NK-92 (cell line): ENCODE data around the gene AFAP1.

Source experiments
- DNase-seq: peaks from one replicate; lab custom pipeline; 2025; ENCODE audit not compliant: unreplicated experiment; lab: John Stamatoyannopoulos, UW

AFAP1 gene

DNA sequence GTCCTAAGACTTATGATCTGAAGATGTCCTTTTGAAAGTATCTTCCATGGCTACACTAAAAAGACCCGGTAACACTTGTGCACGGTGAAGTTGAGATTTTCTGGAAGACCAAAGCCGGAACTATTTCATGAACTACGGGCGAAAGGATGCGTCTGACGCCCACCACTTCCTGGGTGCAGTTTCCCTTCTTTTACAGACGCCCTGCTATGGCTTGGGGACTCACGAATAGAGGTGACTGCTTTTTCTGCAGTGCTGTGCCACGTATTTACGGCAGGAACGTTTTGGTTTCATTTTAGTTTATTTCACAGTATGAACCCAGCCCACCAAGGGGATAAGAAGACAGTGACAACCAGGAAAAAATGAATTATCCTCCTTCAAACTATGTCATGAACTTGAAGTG is 180.4 kb downstream of the AFAP1 start:
- no peak for DNase-seq

DNA sequence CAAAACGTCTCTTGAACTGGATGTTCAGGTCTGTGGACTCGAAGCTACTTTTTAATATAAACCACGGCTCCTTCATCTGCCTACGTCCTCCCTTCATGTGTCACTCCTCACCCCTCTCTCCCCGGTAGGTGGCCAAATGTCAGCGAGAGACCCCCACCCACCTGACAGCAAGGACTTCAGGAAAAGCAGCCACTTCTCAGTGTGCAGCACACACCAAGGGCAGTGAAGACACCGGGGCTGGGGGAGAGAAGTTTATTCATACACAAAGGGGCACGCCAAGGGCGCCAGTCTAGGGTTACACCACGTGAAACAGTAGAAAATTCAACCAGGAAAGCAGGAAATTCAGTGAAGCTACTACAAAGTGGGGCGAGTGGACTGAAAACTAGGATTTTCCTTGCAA is 181.2 kb downstream of the AFAP1 start:
- DNase-seq, result no peak

DNA sequence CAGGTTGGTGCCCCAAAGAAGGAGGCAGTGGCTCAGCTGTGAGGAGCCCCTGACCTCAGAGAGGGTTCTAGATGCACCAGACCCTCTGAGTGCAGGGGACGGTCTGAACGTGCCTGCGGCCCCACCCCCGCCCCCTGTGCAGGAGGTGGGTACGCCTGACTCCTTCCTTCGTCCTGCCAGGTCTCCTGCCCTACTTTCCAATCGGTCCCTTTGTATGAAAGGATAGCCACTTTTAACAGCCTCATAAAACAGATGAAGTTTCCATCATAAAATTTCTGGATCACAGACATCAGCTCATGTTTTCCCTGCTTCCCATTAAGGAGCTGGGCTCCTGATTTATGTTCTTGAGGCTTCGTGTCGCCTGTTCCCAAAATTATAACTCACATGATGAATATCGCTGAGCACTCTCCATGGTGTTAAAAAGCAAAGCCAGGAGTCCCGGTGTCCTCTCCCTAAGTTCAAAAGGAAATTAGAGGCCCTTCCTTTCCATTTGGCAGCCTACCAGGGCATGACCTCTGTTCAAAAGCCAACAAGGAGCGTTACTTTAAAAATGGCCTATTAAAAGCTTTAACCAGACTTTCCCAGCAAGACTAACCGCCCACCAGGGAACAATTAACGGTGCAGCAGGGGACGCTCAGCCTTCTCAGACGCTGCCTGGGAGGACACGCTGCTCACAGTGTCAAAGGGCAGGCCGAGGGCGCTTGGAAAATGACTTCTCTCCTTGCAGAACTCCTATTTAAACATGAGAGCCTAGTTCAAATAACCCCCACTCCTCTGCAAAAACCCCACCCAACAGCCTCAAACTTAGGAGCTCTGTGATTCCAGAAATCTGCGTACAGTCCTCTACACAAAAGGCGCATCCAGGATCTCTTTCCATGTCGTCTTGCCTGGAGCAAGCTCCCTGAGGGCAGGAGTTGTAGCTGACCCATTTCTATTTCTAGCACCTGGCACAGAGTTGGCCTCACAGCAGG is 181.9 kb downstream of the AFAP1 start:
- no peak for DNase-seq

DNA sequence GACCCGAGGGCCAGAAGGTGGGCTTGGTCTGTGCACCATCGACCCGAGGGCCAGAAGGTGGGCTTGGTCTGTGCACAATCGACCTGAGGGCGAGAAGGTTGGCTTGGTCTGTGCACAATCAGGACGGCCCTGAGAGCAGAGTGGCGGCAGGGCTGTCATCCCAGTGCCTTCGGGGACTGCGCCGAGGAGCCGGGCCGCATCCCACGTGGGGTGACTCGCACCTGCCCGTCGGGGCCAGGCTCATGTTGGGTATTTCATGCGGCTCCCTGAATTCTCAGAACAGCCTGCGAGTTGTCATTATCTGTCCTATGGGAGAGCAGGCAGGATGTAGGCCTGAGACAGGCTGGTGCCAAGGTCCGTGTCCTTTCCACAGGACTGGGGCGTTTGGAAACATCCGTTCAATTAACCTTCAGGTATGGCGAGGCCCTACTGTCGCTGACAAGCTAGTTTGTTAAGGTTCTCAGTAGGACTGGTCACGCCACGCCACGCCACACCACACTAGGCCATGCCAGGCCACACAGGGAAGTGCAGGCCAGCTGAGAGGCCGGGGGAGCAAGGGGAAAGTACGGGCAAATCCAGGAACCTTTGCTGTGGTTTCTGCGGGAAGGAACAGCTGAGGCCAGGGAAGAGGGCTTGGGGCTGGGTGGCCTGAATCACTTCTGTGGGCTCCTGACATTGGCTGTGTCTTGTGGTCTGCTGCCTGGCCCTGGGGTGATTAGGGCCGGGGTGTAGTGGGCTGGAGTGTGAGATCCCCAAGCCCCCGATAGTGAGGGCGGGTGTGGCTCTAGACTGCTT is 182.9 kb downstream of the AFAP1 start:
- no peak for DNase-seq

DNA sequence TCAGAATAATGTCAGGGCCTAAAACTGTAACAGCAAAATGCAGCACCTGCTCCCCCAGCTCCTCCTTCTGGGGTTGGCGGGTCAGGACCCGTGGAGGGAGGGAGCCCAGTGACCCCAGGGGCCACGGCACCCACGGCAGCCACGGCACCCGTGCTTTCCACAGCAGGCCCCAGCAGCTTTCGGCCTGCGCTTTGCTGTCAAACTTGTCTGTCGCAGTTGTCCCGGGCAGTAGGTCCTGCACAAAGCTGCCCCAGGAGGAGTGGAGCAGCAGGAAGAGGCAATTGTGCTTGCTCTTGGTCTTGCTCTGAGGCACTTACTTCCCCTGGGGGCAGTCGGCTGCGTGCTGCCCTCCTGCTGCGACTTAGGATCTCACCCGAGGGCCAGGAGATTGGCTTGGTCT is 183.6 kb downstream of the AFAP1 start:
- DNase-seq, result no peak

DNA sequence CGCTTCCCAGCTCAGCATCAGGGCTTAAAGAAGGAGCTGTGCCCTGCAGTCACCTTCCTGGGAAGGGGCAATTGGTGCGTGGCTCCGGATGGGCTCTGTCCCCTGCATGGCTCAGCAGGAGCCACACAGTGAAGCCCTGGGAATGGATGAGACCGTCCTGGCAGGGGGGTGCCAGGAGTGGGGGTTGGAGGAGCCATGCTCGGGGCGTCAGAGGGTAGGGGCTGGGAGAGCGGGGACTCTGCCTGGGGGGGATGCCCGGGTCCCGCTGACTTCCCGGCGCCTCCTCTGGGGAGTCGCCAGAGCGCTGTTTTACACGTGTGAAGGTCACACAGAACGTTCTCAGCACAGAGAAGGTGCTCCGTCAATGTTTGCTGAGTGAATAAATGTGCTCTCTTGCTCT is 184.1 kb downstream of the AFAP1 start:
- no peak for DNase-seq

DNA sequence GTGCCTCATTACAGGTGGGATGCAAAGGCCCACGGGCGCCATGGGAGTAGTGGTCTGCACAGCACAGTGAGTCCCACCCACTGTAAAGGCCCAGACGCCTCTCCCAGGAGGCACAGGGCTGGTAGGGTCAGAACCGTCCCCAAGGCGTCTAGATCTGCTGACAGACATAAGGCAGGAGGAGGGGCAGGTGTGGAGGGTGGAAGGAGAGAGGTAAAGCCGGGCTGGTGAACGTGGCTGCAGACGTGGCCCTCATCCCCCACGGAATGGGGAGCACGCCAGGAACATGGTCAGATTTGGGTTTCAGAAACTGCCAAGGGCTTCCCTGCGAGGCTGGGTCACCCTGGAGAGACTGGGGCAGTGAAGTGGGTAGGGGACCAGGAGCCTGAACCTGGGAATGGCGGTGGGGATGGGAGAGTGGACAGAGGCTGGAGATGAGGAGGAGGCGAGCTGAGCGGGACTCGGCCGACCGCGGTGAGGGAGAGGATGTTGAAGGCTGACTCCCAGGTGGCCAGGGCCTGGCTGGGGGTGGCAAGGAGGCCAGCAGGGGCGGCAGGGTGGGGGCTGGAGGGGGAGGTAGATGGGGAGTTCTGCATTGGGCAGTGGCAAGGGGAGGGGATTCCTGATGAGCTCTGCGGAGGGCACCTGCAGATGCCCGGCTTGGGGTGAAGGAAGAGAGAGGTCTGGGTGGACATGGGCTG is 184.9 kb downstream of the AFAP1 start:
- no peak for DNase-seq

DNA sequence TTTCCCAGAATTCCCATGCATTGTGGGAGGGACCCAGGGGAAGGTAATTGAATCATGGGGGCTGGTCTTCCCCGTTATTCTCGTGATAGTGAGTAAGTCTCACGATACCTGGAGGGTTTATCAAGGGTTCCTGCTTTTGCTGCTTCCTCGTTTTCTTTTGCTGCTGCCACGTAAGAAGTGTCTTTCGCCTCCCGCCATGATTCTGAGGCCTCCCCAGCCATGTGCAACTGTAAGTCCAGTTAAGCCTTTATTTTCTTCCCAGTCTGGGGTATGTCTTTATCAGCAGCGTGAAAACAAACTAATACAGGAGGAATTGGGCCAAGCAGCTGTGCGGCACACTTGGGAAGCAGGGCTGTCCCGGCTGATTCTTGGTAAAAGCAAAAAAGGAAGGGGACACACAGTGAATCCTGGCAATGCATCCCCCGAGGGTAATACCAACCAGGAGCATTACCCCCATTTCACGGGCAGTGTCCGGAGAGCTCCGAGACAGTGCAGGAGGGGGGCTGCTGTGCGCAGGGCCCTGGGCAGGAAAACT is 185.7 kb downstream of the AFAP1 start:
- no peak for DNase-seq

DNA sequence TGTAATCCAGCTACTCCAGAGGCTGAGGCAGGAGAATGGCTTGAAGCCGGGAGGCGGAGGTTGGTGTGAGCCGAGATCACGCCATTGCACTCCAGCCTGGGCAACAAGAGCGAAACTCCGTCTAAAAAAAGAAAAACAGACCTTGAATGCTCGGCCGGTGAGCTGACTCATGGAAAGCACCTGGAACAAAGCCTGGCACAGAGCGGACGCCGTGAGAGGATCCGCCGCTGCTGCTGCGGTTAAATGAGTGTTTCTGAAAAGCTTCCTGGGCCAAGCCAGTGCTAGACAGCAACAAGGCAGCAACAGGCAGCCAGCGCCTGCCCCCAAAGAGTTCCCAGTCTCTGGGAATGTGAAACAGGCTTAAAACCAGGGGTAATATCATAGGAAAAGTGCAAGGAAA is 186.4 kb downstream of the AFAP1 start:
- DNase-seq, result no peak

DNA sequence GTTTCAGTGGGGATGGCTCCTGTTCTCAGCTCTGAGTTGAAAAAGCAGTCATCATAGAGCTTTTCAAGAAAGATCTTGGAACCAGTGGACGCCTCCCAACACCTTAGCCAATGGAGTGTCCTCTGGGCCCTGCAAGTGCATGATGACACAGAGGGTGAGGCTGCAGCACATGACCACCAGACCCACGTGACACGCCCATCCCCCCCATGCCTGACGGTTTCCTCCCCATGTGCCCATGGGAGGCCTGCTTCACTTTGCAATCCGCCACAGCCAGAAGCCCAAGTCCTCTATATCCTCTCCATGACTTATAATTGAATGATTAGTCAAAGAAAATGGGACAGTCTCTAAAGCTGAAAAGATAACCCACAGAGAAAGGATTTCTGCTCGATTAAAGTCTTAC is 187.0 kb downstream of the AFAP1 start:
- DNase-seq, result no peak

DNA sequence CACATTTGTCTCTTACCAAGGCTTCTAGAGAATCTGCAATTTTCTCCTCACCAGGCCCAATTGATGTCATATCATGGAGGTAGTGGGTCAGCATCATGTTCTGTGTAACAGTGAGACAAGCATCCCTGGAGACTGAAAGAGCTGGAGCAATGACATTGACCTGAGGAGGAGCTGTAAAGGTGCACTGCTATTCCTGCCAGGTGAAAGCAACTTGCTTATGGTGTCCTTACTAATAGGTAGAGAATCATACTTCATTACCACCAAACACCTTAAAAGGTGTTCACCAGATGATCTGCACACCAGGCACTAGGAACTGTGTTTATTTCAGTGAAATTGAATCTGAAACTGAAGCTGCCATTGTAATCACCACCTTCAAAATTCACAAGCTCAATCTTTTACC is 188.7 kb downstream of the AFAP1 start:
- DNase-seq, result no peak

DNA sequence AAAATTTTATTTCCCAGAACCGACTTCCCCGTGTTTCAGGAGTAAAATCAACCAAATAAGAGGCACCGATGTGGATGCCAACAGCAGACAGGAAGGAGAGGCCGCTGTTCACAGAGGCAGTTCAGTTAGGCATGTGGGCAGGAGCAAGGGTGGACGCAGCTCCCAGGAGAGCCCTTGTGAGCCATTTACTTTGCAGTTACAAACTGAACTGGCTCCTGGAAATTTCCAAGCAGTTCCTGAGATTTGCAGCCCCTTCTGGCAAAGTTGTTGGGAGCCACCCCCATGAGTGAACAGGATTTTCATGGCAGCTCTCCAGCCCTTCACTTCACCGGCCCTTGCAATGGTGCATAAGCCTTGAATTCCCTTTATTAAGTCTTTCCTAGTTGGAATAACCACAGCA is 189.1 kb downstream of the AFAP1 start:
- DNase-seq, result no peak

DNA sequence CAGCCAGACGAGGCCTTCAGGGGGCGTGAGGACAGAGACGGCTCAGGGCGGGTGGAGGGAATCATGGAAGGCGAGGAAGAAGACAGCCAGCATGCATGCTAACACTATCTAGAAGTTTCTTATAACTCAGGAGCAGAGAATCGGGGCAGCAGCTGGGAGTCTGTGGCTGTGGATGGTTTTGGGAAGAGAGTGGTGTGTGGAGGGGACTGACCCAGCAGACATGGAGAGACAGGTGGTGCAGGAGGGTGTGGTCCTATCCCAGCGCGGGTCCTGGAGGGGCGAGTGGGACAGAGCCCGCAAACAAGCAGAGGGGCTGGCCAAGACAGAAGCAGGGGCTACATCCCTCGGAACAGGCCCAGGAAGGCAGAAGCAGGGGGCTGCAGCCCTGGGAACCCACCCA is 192.1 kb downstream of the AFAP1 start:
- no peak for DNase-seq

DNA sequence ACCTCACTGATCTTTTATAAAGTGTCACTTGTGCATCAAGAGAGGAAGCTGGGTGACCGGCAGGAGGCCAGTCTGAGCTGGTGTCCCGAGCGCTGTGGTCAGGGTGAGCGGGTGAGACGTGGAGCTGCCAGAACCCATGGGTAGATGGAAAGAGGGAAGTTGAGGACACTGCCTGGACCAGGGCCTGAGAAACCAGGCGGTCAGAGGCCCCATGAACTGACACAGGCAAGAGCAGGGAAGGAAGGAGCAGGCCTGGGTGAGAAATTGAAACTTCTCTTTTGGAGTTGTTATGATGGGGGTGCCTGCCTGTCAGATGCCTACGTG is 192.6 kb downstream of the AFAP1 start:
- DNase-seq, result no peak

DNA sequence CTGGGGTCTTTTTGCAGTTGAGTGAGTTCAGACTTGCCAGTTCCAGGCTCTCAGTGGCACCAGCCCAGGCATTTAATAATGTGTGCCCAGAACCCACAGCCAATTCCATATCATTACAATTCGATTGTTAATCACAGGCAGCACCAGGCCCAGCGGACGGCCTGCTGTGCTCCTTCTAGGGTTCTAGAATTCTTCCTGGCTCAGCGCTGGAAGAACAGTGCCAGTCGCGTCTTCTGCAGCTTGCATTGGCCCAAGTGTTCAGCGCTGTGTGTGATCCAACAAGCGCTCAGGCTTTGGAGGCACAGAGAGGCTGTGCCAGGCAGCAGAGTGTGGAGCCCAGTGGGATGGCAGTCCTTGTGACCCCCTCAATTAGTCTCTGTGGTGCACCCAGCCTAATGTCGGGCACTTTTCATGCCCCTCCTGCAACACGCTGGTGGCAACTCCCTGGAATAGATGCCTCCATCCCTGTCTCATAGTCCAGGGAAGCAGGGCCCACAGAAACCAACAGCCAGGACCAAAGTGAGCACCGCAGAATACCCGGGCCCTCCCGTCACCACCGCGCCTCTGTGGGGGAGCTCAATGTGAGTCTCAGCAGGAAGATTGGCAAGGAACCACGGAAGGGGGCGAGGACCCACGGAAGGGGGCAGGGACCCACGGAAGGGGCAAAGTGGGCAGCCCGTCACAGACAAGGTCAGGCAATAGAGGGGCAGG is 193.2 kb downstream of the AFAP1 start:
- no peak for DNase-seq

DNA sequence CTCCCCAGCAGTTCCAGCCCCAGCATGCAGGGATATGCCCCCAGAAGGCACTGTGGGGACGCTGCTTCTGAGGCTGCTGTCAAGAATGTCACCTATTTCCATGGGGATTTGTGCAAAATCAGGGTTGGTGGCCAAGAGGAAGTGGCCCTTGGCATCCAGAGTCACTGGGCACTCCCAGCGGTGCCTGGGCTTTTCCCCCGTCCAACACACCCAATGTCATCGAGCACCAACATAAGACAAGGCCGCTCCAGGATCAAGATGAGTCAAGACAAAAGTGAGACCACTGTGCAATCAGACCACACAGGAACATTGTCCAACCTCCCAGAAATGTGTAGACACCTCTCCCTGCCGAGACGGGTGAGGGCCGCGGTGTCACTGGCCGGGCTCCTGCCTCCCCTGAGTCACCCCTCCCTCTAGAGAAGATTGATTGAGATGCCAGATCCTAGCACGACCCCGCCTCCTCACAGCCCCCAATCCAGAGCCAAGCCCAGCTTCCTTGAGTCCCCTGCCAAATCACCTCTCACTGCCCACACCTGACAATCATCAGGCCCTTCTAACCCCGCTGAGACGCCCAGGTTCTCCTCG is 194.3 kb downstream of the AFAP1 start:
- no peak for DNase-seq

DNA sequence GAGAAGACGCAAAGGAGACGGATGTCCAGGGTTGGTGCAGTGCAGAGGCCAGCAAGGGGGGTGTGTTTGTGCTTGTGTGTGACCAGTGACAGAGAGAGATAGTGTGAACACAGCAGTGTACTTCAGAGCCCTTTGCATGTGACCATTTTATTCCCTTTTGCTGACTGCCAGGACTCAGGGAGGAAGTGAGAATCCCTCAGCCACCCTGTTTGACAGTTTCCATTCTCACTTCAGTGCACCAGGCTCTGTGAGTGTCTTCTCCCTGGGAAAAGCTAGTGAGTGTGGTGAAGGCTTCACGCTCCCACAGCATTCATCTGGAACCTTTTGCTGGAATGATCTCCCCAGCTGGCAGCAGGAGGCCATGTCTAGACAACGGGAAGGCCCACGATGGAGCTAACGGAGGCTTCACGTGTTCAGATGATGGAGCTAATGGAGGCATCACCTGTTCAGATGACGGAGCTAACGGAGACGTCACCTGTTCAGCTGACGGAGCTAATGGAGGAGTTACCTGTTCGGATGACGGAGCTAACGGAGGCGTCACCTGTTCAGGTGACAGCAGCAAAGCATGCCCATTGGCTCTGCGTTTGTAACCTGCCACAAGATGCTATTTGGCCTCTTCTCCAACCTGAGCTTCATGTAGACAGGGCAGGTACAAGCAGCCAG is 195.4 kb downstream of the AFAP1 start:
- DNase-seq, result no peak

DNA sequence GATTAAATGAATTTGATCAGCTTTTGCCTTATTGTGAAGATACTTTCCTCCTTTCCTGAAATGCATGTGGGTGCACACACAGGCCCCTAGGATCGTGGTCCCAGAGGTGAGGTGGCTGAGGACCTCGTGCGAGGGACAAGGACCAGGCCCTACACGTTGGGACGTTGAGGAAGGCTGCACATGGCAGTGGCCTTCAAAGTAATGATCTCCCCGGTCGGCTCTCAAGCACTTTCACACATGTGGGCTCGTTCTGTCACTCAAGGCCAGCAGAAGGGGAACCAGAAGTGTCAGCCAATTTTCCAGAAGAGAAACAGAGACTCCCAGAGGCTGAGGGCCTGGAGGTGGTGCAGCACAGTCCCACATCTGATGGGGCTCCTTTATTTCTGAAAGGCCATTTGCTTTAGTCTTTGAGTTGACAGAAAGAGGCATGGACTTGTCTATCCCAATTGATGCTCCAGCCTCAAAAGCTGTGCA is 196.8 kb downstream of the AFAP1 start:
- no peak for DNase-seq

DNA sequence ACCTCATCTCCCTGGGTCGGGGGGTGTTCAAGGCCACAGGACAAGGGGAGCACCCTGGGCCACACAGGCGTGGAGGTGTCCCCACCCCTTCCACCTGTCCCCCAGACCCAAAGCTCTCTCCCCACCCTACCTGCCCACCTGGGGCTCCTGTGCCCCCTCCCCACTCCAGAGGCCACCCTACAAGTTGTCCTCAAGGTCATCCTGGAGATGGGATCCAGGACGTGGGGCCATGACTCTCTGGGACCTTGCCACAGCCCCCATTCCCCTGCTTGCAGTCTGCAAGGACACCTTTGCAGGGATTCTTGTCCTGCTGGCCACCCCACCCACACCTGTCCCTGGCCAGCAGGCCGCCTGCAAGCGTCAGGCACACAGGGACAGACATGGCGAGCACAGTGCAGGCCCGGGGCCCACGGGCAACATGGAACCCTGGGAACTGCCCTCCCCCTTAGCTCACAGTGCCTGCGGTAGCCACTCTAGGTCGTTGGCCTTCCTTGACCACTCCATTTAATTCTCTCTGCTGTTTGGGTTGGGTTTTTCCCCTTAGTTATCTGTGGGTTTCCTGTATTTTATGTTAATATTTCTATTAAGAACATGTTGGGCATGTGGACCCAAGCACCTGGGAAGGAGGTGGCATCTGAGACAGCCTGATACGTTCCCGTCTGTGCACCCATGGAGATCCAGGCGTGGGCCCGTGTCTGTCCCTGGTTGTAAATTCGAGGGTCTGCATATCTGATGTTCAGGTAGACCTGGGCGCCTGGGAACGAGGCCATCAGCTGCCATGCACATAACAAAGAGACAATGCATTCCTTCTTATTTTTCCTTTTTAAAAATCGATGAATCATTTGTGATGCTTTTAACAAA is 197.5 kb downstream of the AFAP1 start:
- no peak for DNase-seq
